ENCODE measurements around the gene WDR59.

Gene WDR59

DNA sequence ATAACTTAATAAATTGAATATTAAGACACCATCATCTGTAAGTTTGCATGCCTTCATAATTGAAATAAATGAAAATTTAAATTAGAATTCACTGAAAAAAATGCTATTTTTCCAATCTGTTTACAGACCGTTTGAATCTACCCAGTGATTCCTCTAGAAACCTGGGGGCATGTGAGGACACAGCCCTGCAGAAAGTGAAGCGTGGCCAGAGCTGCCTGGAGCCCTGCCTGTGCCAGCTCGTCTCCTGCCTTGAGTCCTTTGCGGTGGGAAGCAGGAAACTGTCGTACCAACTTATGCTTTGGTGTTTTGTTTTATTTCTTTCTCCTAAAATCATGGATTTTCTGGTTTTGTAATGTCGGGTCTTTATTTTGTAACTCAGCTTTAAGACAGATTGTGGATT, 142.5 kb downstream of the WDR59 start:
- no peak for DNase-seq (ENCODE audit: low spot score)
- ChIA-PET CTCF (no interaction called here), POLR2A (ENCODE audit: low non-redundant PET) (no interaction called here)
- TF ChIP-seq, protein P1, sequence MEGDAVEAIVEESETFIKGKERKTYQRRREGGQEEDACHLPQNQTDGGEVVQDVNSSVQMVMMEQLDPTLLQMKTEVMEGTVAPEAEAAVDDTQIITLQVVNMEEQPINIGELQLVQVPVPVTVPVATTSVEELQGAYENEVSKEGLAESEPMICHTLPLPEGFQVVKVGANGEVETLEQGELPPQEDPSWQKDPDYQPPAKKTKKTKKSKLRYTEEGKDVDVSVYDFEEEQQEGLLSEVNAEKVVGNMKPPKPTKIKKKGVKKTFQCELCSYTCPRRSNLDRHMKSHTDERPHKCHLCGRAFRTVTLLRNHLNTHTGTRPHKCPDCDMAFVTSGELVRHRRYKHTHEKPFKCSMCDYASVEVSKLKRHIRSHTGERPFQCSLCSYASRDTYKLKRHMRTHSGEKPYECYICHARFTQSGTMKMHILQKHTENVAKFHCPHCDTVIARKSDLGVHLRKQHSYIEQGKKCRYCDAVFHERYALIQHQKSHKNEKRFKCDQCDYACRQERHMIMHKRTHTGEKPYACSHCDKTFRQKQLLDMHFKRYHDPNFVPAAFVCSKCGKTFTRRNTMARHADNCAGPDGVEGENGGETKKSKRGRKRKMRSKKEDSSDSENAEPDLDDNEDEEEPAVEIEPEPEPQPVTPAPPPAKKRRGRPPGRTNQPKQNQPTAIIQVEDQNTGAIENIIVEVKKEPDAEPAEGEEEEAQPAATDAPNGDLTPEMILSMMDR (conservative IDR thresholded peaks at IDR 0.05; ENCODE audit: low read depth): no peak
- peak overlapping the region; percentile 65 for H3K27ac ChIP-seq

GRCh38 chr16:74841904-74842303, 143.0 kb downstream of the WDR59 start:
- H3K27ac ChIP-seq: peak overlapping the region; percentile 65; the same call in 1 of the 2 replicates
- CTCF ChIA-PET: interaction anchor here (0.6 kb wide), 1 partner anchor 65 kb away, joined by 3 read pairs; no protein-coding TSS in a partner anchor
- no peak for DNase-seq (ENCODE audit: low spot score)
- POLR2A ChIA-PET (ENCODE audit: low non-redundant PET): no interaction called here
- TF ChIP-seq, protein P1 (conservative IDR thresholded peaks at IDR 0.05; ENCODE audit: low read depth): no peak

DNA sequence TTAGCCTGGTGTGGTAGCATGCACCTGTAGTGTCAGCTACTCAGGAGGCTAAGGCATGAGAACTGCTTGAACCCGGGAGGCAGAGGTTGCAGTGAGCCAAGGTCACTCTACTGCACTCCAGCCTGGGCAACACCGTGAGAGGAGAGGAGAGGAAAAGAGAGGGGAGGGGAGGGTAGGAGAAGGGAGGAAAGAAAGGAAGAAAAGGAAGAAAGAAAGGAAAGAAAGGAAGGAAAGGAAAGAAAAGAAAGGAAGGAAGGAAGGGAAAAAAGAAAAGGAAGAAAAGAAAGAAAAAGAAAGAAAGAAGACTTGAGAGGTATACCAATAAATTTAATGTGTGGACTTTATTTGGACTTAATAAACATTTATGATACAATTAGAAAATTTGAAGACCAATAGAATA, 143.5 kb downstream of the WDR59 start:
- DNase-seq (ENCODE audit: low spot score): no peak
- H3K27ac ChIP-seq: no peak overlapping the region
- CTCF ChIA-PET: interaction anchor here (0.6 to 2.3 kb wide), 3 partner anchors 21 to 65 kb away, joined by 3 to 11 read pairs (median 6); no protein-coding TSS in a partner anchor
- TF ChIP-seq, protein P1 (conservative IDR thresholded peaks at IDR 0.05; ENCODE audit: low read depth): no peak
- POLR2A ChIA-PET (ENCODE audit: low non-redundant PET): no interaction called here

DNA sequence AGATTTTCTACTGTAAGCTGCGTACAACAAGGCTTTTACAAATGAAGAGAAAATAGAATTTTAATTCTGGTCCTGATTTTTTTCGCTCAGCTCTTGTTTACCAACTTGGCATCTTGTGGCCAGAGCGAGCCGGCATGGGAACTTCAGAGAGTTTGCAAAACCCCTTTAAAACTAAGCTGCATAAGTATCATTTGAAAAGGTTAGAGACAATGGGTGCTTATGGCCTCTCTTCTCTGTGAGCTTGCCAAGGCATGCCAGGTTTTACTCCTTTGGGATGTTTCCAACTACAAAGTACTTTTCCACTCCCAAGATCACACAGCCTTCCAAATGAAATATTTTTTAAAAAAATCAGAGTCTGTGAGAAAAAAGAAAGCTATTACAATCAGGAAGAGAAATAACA, 147.9 kb downstream of the WDR59 start:
- peak overlapping the region; percentile 64 for H3K27ac ChIP-seq
- POLR2A ChIA-PET (ENCODE audit: low non-redundant PET): no interaction called here
- TF ChIP-seq, protein P1 (conservative IDR thresholded peaks at IDR 0.05; ENCODE audit: low read depth): no peak
- CTCF ChIA-PET: interaction anchor here (0.7 to 1.5 kb wide), 3 partner anchors 24 to 26 kb away, joined by 3 to 6 read pairs (median 3); no protein-coding TSS in a partner anchor
- no peak for DNase-seq (ENCODE audit: low spot score)

GRCh38 chr16:74836111-74836671, 148.7 kb downstream of the WDR59 start:
- H3K27ac ChIP-seq: peak overlapping the region; percentile 64
- POLR2A ChIA-PET (ENCODE audit: low non-redundant PET): no interaction called here
- no peak for DNase-seq (ENCODE audit: low spot score)
- CTCF ChIA-PET: interaction anchor here (0.6 to 1.5 kb wide), 3 partner anchors 23 to 685 kb away, joined by 3 to 6 read pairs (median 4); no protein-coding TSS in a partner anchor
- TF ChIP-seq, protein P1 (conservative IDR thresholded peaks at IDR 0.05; ENCODE audit: low read depth): no peak

GRCh38 chr16:74832228-74832627, 152.7 kb downstream of the WDR59 start:
- no peak for DNase-seq (ENCODE audit: low spot score)
- ChIA-PET CTCF (interaction anchor here (0.6 to 0.7 kb wide), 2 partner anchors 122 to 1110 kb away, joined by 3 to 8 read pairs; no protein-coding TSS in a partner anchor), POLR2A (ENCODE audit: low non-redundant PET) (no interaction called here)
- no peak overlapping the region for H3K27ac ChIP-seq
- TF ChIP-seq, protein P1 (conservative IDR thresholded peaks at IDR 0.05; ENCODE audit: low read depth): no peak

All from RWPE1 (cell line).